Lower lobe of right lung (tissue), 2 donors: ENCODE measurements around the gene DENND1B. TPM values are rescaled to one million over a fixed set of nuclear protein-coding genes. Genes with fewer than 3 reads are reported as not detected.

Experiments
- ATAC-seq, 2 donors: fragments of 200-7000 bp; cut with Tn5 transposase; one replicate each; pipeline ENCODE4 v1.9.1; 2020 to 2022; ENCODE audit warnings: mild to moderate bottlenecking in 2 of 2, moderate library complexity in 2 of 2
- DNase-seq: peaks from one replicate; pipeline ENCODE4 v3.0.0-alpha.2; 2020
- H3K27ac ChIP-seq: fragments of 200-600 bp; one replicate; pipeline ENCODE4 v1.8.0; 2022
- H3K27me3 ChIP-seq: fragments of 200-600 bp; one replicate; pipeline ENCODE4 v1.8.0; 2022; ENCODE audit warnings: low read depth
- H3K36me3 ChIP-seq: fragments of 200-600 bp; one replicate; pipeline ENCODE4 v1.8.0; 2022; ENCODE audit warnings: mild to moderate bottlenecking
- H3K4me1 ChIP-seq: fragments of 200-600 bp; one replicate; pipeline ENCODE4 v1.8.0; 2022
- H3K4me3 ChIP-seq: fragments of 200-600 bp; one replicate; pipeline ENCODE4 v1.8.0; 2022; ENCODE audit warnings: mild to moderate bottlenecking
- H3K9me3 ChIP-seq: fragments of 200-600 bp; one replicate; pipeline ENCODE4 v1.8.0; 2022
- CTCF ChIP-seq: fragments of 200-600 bp; IDR thresholded peaks from one replicate; pipeline ENCODE4 v1.8.0; 2022; ENCODE audit warnings: antibody characterized with exemption, mild to moderate bottlenecking
- intact Hi-C: fragments of 100-400 bp; cut with DNase I; formaldehyde crosslinking; loops from one replicate; pipeline ENCODE4 v1.11.0; 2022
- total RNA-seq: library from RNA; stranded (reverse); fragmentation: NEBNext Ultra II Directional; extraction: Animal tissue kit (Norgen Biotek cat#: 25700); gene quantifications from one replicate; pipeline ENCODE4 v1.2.1, GENCODE V29; 2021
- donor health status: DM: no; HTN: yes; CAD: no; lungs with severe emphysema.

Gene DENND1B
- total RNA-seq, 1 donor from 2014 or later: 25.6 TPM

GRCh38 chr1:197788741-197789739 is 13.8 kb upstream of the DENND1B start:
- H3K27ac ChIP-seq: no peak overlapping the region
- ATAC-seq (peak in 1 of 2 donors; percentile 48), DNase-seq (no peak)
- H3K9me3 ChIP-seq: no peaks in the 10 kb centered on the region
- H3K27me3 ChIP-seq: no peaks in the 10 kb centered on the region
- TF ChIP-seq CTCF: no peak
- intact Hi-C loops: no loop called here
- H3K4me1 ChIP-seq: no peaks in the 10 kb centered on the region
- H3K36me3 ChIP-seq: no peaks in the 10 kb centered on the region
- no peak overlapping the region for H3K4me3 ChIP-seq

GRCh38 chr1:197787623-197788536 is 12.6 kb upstream of the DENND1B start:
- Histone ChIP-seq H3K4me3 (no peak overlapping the region), H3K9me3 (no peaks in the 10 kb centered on the region), H3K27me3 (no peaks in the 10 kb centered on the region), H3K36me3 (no peaks in the 10 kb centered on the region), H3K4me1 (no peaks in the 10 kb centered on the region), H3K27ac (no peak overlapping the region)
- DNase-seq (no peak), ATAC-seq (peak in 1 of 2 donors; percentile 34)
- intact Hi-C loops: no loop called here
- TF ChIP-seq CTCF: no peak

- no peak overlapping the region for H3K4me3 ChIP-seq
- no peak overlapping the region for H3K27ac ChIP-seq
- TF ChIP-seq CTCF: no peak
- ATAC-seq (no peak), DNase-seq (no peak)
- no peaks in the 10 kb centered on the region for H3K36me3 ChIP-seq
- no peaks in the 10 kb centered on the region for H3K9me3 ChIP-seq
- H3K27me3 ChIP-seq: no peaks in the 10 kb centered on the region
- peaks cover 1% of the 10 kb centered on the region for H3K4me1 ChIP-seq
- intact Hi-C loops: no loop called here
These were observed 11.8 kb upstream of the DENND1B start for GRCh38 chr1:197787056-197787455.

- no peak for ATAC-seq
- no peaks in the 10 kb centered on the region for H3K27me3 ChIP-seq
- H3K9me3 ChIP-seq: no peaks in the 10 kb centered on the region
- TF ChIP-seq CTCF: no peak
- no peak for DNase-seq
- intact Hi-C loops: no loop called here
- H3K4me3 ChIP-seq: no peak overlapping the region
- peaks cover 4% of the 10 kb centered on the region for H3K4me1 ChIP-seq
- no peaks in the 10 kb centered on the region for H3K36me3 ChIP-seq
- no peak overlapping the region for H3K27ac ChIP-seq
These were observed 11.0 kb upstream of the DENND1B start for GRCh38 chr1:197786280-197786679.

- peaks cover 4% of the 10 kb centered on the region for H3K4me1 ChIP-seq
- no peak for TF ChIP-seq CTCF
- ATAC-seq (no peak), DNase-seq (no peak)
- H3K27me3 ChIP-seq: no peaks in the 10 kb centered on the region
- no peaks in the 10 kb centered on the region for H3K9me3 ChIP-seq
- H3K27ac ChIP-seq: no peak overlapping the region
- H3K4me3 ChIP-seq: no peak overlapping the region
- intact Hi-C loops: no loop called here
- H3K36me3 ChIP-seq: no peaks in the 10 kb centered on the region
These were observed 8.2 kb upstream of the DENND1B start for GRCh38 chr1:197783510-197783948.
